Measurements from ENCODE around the gene ABCA12. TPM values are rescaled to one million over a fixed set of nuclear protein-coding genes. Genes with fewer than 3 reads are reported as not detected.

Gene ABCA12
- total RNA-seq, 1 experiment from 2014 or later = 0.03 TPM

- H3K4me3 ChIP-seq (ENCODE audit: low read depth in 2 of 2, low read length in 2 of 2) = no peak overlapping the region
- no peaks in the 10 kb centered on the region for H3K9me3 ChIP-seq (ENCODE audit: control insufficient read depth, insufficient read depth, low read depth, low read length)
- H3K27ac ChIP-seq (ENCODE audit: low read length) = no peak overlapping the region
- no peaks in the 10 kb centered on the region for H3K36me3 ChIP-seq (ENCODE audit: control insufficient read depth, insufficient read depth, low read length)
- ATAC-seq (no peak), DNase-seq (ENCODE audit: low read depth, low spot score) (no peak)
- intact Hi-C loops (cut with micrococcal nuclease; ENCODE audit: unreplicated experiment) = no loop called here
- ChIA-PET POLR2A (no interaction called here), CTCF (no interaction called here)
- no peaks in the 10 kb centered on the region; the same call in 1 of the 2 replicates for H3K27me3 ChIP-seq (ENCODE audit: control insufficient read depth, insufficient read depth, low read length)
- in situ Hi-C loops (cut with HindIII; ENCODE audit: low pct_unique_long_range_greater_than_20kb, low sequenced_read_pairs) = no loop called here
- no peak for TF ChIP-seq TCF7L2 (IDR thresholded peaks at IDR 0.05; ENCODE audit: low read depth, low read length)
- TF ChIP-seq SIN3A (IDR thresholded peaks at IDR 0.05; ENCODE audit: borderline replicate concordance, insufficient read depth, low read depth, low read length) = no peak
- TF ChIP-seq, protein P1, sequence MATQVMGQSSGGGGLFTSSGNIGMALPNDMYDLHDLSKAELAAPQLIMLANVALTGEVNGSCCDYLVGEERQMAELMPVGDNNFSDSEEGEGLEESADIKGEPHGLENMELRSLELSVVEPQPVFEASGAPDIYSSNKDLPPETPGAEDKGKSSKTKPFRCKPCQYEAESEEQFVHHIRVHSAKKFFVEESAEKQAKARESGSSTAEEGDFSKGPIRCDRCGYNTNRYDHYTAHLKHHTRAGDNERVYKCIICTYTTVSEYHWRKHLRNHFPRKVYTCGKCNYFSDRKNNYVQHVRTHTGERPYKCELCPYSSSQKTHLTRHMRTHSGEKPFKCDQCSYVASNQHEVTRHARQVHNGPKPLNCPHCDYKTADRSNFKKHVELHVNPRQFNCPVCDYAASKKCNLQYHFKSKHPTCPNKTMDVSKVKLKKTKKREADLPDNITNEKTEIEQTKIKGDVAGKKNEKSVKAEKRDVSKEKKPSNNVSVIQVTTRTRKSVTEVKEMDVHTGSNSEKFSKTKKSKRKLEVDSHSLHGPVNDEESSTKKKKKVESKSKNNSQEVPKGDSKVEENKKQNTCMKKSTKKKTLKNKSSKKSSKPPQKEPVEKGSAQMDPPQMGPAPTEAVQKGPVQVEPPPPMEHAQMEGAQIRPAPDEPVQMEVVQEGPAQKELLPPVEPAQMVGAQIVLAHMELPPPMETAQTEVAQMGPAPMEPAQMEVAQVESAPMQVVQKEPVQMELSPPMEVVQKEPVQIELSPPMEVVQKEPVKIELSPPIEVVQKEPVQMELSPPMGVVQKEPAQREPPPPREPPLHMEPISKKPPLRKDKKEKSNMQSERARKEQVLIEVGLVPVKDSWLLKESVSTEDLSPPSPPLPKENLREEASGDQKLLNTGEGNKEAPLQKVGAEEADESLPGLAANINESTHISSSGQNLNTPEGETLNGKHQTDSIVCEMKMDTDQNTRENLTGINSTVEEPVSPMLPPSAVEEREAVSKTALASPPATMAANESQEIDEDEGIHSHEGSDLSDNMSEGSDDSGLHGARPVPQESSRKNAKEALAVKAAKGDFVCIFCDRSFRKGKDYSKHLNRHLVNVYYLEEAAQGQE (IDR thresholded peaks at IDR 0.05; ENCODE audit: insufficient read depth in 1 of 2, low read depth in 2 of 2, low read length in 1 of 2) = no peak
- no peak for TF ChIP-seq POLR2AphosphoS5 (IDR thresholded peaks at IDR 0.05; ENCODE audit: low read depth, low read length)
- no peak for TF ChIP-seq CTCF (IDR thresholded peaks at IDR 0.05)
- BruUV-seq (replicated peaks) = no TSS peak
- no peaks in the 10 kb centered on the region for H3K4me1 ChIP-seq (ENCODE audit: control insufficient read depth, insufficient read depth, low read length)
These were observed 1.6 kb downstream of the ABCA12 start for GRCh38 chr2:215136669-215137328.

DNA sequence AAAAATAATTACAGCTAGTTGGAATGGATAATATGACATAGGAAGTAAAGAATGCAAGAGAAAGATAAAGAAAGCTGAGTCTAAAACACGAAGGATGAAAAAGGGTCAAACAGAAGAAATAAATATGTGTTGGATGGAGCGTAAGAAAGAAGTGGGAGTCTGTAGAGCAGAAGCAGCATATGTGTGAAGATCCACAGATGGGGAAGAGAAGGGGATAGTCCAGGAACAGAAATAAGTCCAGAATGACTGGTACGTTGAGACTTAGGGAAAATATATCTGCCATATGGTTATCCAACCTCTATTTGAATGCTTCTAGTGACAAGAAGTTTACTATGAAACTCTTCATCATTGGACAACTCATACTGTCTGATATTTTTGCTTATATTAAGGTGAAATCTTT, 18.0 kb downstream of the ABCA12 start:
- ChIA-PET POLR2A (no interaction called here), CTCF (no interaction called here)
- no peak for ATAC-seq
- intact Hi-C loops (cut with micrococcal nuclease; ENCODE audit: unreplicated experiment) = no loop called here
- DNase-seq (ENCODE audit: low read depth, low spot score) = no peak
- in situ Hi-C loops (cut with HindIII; ENCODE audit: low pct_unique_long_range_greater_than_20kb, low sequenced_read_pairs) = no loop called here
- H3K4me3 ChIP-seq (ENCODE audit: low read depth in 2 of 2, low read length in 2 of 2) = no peak overlapping the region
- H3K36me3 ChIP-seq (ENCODE audit: control insufficient read depth, insufficient read depth, low read length) = no peaks in the 10 kb centered on the region
- no peaks in the 10 kb centered on the region for H3K4me1 ChIP-seq (ENCODE audit: control insufficient read depth, insufficient read depth, low read length)
- no TSS peak for BruUV-seq (replicated peaks)
- no peaks in the 10 kb centered on the region for H3K27me3 ChIP-seq (ENCODE audit: control insufficient read depth, insufficient read depth, low read length)
- no peak for TF ChIP-seq SIN3A (IDR thresholded peaks at IDR 0.05; ENCODE audit: borderline replicate concordance, insufficient read depth, low read depth, low read length)
- H3K9me3 ChIP-seq (ENCODE audit: control insufficient read depth, insufficient read depth, low read depth, low read length) = no peaks in the 10 kb centered on the region
- no peak overlapping the region for H3K27ac ChIP-seq (ENCODE audit: low read length)

DNA sequence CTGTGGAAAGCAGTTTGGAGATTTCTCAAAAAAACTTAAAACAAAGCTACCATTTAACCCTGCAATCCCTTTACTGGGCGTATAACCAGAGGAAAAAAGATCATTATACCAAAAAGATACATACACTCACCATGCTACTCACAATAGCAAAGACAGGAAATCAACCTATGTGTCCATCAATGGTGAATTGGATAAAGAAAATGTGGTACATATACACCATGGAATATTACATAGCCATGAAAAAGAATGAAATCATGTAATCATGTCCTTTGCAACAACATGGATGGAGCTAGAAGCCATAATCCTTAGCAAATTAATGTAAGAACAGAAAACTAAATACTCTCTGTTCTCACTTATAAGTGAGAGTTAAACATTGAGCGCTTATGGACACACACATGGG, 18.6 kb downstream of the ABCA12 start:
- no peak for ATAC-seq
- POLR2A ChIA-PET = no interaction called here
- no TSS peak for BruUV-seq (replicated peaks)

More for the DNA sequence above, 18.6 kb downstream of the ABCA12 start:
- Histone ChIP-seq H3K27me3 (ENCODE audit: control insufficient read depth, insufficient read depth, low read length) (no peaks in the 10 kb centered on the region), H3K9me3 (ENCODE audit: control insufficient read depth, insufficient read depth, low read depth, low read length) (no peaks in the 10 kb centered on the region), H3K4me1 (ENCODE audit: control insufficient read depth, insufficient read depth, low read length) (no peaks in the 10 kb centered on the region), H3K27ac (ENCODE audit: low read length) (no peak overlapping the region), H3K4me3 (ENCODE audit: low read depth in 2 of 2, low read length in 2 of 2) (no peak overlapping the region), H3K36me3 (ENCODE audit: control insufficient read depth, insufficient read depth, low read length) (no peaks in the 10 kb centered on the region)
- in situ Hi-C loops (cut with HindIII; ENCODE audit: low pct_unique_long_range_greater_than_20kb, low sequenced_read_pairs) (no loop called here), intact Hi-C loops (cut with micrococcal nuclease; ENCODE audit: unreplicated experiment) (no loop called here)
- no peak for DNase-seq (ENCODE audit: low read depth, low spot score)
- CTCF ChIA-PET = no interaction called here
- no peak for TF ChIP-seq SIN3A (IDR thresholded peaks at IDR 0.05; ENCODE audit: borderline replicate concordance, insufficient read depth, low read depth, low read length)

All from Panc1 (cell line).